GM19324 (cell line): Measurements from ENCODE around the gene MSH3.
A peak's percentile ranks its signal among the peaks of the same experiment; 100 is the strongest.
"Not testable (repeated sequence)": the region's sequence is repeated elsewhere in the genome, so short reads cannot be mapped to it uniquely, and the experiment has no call there.

Experiments used
- ATAC-seq: cut with Tn5 transposase; IDR thresholded peaks from one replicate; pipeline ENCODE4 v1.9.1; 2021; ENCODE audit warnings: mild to moderate bottlenecking, moderate library complexity; ENCODE audit not compliant: unreplicated experiment, low FRiP score

Gene MSH3

DNA sequence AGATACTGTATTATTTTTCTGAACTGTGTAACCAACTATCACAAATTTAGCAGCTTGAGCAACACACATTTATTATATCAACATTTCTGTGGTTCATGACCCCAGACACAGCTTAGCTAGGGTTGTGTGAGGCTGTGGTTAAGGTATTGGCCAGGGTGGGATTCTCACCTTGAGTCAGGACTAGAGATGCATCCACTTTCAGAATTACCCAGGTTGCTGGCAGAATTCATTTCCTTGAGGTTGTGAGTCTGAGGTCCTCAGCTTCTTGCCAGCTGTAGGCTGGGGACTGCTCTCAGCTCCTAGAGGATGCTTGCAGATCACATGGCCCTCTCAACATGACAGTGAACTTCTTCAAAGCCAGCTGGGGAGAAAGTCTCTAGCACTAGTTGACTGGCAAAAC lies 183.2 kb downstream of the MSH3 start:
- peak; percentile 53 for ATAC-seq

DNA sequence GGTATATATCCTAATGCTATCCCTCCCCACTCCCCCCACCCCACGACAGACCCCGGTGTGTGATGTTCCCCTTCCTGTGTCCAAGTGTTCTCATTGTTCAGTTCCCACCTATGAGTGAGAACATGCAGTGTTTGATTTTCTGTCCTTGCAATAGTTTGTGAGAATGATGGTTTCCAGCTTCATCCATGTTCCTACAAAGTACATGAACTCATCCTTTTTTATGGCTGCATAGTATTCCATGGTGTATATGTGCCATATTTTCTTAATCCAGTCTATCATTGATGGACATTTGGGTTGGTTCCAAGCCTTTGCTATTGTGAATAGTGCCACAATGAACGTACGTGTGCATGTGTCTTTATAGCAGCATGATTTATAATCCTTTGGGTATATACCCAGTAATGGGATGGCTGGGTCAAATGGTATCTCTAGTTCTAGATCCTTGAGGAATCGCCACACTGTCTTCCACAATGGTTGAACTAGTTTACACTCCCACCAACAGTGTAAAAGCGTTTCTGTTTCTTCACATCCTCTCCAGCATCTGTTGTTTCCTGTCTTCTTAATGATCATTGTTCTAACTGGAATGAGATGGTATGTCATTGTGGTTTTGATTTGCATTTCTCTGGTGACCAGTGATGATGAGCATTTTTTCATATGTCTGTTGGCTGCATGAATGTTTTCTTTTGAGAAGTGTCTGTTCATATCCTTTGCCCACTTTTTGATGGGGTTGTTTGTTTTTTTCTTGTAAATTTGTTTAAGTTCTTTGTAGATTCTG lies 186.8 kb downstream of the MSH3 start:
- ATAC-seq: not testable (repeated sequence)

DNA sequence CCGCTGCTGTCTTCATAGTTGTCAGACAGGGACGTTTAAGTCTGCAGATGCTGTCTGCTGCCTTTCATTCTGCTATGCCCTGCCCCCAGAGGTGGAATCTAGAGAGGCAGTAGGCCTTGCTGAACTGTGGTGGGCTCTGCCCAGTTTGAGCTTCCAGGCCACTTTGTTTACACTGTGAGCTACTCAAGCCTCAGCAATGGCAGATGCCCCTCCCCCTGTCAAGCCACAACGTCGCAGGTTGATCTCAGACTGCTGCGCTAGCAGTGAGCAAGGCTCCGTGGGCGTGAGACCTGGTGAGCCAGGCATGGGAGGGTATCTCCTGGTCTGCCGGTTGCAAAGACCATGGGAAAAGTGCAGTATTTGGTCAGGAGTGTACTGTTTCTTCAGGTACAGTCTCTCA lies 192.0 kb downstream of the MSH3 start:
- not testable (repeated sequence) for ATAC-seq

DNA sequence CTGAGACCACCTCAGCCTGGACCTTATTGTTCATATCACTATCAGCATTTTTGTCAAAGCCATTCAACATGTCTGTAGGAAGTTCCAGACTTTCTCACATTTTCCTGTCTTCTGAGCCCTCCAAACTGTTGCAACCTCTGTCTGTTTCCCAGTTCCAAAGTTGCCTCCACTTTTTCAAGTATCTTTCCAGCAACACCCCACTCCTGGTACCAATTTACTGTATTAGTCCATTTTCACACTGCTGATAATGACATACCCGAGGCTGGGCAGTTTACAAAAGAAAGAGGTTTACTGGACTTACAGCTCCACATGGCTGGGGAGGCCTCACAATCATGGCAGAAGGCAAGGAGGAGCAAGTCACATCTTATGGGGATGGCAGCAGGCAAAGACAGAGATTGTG lies 195.7 kb downstream of the MSH3 start:
- not testable (repeated sequence) for ATAC-seq

DNA sequence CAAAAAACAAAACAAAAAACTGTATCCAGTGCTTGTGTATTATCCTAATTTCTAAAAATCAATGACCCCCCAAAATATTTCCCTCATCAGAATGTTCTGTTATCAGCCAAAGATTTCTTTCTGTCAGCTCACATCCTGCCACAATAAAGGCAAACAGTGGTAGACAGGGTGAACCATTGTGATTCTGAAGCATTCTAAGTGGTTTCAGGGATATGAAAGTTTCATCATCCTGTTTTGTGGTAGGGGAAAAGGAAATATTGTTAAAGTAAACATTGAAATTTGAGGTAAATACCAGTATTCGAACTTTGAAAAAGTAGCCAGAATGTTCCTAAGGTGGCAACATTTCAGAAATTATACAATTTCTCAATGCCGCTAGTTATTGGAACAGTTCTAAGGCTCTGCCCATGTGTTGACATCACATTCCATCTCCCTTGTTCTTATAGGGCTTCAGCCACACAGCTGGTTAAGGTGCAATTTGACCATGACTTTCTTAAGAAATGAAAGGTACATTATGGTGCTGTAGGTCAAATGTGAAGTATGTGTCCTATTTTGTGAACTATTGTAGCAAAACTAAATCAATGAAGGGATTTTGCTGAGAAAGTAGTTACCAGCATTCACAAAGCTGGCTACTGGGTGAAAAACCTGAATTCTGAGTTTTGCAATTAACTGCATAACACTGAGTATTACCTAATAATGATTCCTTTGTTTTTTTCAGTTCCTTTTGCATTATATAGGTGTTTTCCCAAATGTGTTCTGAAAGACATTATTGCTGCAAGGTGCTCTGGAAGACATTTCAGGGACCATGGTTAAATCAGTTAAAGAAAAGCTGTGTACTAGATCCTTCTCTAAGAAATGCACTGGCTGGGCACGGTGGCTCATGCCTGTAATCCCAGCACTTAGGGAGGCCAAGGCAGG lies 198.1 kb downstream of the MSH3 start:
- no peak for ATAC-seq

DNA sequence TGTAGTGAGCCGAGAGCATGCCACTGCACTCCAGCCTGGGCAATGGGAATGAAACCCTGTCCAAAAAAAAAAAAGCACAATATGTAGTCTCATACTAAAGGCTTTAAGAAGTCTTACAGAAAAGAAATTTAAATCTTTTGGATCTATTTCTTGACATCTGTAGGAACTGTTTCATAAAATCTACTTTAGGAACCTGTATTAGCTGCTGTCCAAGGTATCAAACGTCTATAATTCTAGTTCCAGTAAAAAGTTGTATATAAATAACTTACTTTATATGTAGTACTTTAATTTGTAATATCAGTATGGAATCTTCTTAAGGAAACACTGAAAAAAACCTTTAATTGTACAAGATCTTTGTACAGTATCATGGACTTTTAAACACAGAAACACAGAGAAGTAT lies 199.0 kb downstream of the MSH3 start:
- ATAC-seq: no peak

DNA sequence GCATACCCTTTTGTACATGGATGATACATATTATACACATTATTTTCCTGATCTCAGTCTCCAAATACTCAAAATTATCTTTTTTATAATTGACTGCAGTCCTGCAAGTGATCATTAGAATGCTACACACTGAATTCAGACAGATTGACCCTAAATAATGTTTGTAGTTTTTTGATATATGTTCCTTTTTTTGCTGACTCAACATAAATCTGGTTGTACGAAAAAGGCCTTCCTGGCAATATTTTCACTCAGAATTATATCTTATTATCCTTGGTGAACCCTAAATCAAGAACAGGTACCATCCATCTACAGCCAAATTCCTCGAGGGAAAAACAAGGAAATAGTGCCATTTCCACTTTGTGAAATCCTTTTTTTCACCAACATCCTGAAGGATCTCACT lies 200.1 kb downstream of the MSH3 start:
- no peak for ATAC-seq

DNA sequence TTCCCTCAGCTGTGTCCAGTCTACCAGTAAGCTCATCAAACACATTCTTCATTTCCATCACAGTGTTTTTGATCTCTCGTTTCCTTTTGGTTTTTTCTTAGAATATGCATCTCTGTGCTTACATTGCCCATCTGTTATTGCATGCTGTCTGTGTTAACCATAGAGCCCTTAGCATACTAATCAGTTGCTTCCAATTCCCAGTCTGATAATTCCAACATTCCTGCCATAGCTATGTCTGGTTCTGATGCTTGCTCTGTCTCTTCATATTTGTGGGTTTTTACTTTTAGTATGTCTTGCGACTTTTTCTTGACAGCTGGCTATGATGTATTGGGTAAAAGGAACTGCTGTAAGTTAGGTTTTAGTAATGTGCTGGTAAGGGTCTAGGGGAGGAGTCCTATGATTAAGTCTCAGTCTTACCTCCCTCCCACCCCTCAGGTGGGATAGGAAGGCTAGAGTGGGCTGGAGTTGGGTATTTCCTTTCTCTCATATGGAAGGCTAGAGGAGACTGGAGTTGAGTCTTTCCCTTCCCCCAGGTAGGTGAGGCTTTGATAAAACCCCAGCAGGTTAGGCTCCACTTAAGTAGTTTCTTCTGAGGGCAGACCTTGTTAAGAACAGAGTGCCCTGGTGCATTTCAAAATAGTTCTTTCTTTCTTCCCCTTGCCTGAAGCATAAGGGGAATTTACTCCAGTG lies 206.6 kb downstream of the MSH3 start:
- no peak for ATAC-seq

DNA sequence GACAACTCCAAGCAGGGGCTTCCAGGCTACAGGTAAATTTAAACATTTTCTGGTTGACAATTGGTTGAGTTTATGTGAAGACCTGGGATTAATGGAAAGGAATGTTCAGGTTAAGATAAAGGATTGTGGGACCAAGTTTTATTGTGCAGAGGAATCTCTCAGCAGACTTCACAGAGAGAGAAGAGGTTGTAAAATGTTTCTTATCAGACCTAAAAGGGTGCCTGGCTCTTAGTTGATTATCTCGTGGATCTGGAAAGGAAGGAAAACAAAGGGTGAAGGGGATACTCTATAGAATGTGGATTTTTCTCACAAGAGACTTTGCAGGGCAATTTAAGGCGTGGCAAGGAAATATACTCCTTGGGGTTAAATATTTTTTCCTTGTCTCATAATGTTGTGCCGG lies 209.3 kb downstream of the MSH3 start:
- ATAC-seq: no peak

DNA sequence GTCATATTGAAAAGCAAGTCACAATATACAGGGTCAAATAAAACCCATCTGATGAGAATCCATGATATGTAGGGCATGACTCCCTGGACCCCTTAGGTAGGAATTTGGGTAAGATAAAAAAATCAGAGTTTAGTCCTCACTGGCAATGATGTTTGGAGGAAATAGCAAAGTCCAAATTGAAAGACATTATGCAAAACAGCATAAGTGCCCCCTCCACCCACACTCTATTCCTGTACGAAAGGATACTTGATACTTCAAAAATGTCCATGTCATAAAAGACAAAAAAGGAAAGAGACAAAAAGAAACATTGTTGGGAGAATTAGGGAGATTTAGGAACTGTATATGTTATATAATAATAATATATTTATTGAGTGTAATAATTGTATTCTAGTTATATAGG lies 209.7 kb downstream of the MSH3 start:
- no peak for ATAC-seq

DNA sequence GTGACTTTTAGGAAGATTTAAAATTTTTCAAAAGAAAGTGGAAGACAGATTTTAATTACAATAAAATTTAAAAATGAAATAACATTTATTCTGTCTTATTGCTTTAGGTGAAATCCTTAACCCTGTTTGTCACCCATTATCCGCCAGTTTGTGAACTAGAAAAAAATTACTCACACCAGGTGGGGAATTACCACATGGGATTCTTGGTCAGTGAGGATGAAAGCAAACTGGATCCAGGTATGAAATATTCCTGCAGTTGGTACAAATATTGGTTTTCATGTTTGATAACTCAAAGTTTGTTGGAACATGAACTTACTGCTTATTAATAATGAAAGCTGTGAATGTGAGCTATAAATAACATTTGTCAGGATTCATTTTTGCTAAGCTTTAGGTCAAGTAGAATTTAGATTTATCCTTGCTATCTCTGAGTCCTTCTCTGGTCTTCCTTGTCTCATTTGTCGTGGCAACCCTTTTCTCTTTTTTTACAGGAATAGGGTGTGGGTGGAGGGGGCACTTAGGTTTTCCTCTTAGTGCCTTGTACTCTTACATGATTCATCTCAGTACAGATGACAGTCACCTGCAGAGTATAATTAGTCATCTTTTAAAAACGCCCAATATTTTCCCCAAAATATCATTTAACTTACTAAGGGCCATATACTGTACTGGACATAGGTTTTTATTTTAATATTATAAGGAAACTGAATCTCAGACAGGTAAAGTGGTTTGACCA lies 210.4 kb downstream of the MSH3 start:
- no peak for ATAC-seq

DNA sequence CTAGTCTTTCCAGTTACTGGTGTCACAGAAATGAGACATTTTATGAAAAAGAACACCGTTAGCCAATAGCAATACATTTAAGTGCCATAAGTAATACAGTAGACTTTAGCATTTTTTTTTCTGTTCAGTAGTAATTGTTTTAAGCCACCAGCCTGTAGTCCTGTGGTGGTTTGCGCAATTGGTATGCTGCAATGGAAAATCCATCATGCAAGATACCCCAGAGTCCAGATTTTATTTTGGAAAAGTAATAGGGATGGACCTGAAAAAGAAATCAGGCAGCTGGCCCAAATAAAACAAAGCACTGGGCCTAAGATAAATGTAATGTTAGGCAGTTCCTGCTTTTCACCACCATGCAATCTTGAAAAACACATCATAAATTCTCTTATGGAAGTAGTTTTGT lies 211.1 kb downstream of the MSH3 start:
- no peak for ATAC-seq

DNA sequence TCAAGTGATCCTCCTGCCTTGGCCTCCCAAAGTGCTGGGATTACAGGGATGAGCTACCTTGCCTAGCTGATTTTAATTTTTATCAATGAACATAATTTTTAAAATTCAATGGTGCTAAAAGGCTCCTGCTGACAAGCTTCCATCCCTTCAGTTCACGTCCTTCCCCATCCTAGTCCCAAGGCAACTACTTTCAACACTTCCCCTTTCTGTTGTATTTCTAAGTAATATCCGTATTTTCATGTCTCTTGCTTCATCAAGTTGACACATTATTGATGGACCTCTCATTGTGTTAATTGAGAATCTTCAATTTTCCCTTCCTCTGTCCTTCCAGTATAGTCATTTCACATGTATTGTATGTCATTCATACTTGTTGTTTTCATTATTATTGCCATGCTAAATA lies 211.9 kb downstream of the MSH3 start:
- no peak for ATAC-seq

DNA sequence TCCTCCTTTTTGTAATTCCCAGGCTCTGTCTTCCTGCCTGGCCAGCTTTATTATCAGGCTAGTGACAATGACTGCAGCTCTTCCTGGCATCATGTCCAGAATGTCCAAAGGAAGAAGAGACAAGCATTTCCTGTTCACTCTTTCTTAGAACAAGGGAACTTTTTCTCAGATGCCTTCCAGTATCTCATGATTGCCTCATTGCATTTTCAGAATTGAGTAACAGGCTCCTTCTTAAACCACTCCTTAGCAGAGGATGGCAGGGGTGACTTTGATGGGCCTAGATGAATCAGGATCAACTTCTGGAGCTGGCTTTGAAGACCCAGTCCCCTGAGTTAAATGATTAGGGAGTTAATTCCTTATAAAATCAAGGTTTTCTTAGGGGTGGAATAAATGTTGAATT lies 212.8 kb downstream of the MSH3 start:
- no peak for ATAC-seq

DNA sequence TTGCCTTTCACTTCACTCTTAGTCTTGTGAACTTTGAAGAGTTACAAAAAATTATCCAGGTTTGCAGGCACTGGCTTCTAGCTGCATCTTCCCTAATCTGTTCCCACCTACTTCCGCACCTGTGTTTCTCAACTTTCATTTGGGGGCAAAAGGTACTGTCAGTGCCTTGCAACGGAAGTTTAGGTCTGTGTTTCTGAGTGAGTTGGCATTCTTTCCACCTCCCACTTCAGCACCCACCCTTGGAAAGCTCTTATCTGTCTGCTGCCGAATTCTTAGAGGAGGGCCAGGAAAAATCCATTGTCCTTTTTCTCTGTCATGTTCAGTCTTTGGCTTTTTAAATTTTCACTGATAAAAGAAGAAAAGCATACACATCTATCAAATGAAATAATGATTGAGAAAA lies 216.0 kb downstream of the MSH3 start:
- ATAC-seq: no peak

DNA sequence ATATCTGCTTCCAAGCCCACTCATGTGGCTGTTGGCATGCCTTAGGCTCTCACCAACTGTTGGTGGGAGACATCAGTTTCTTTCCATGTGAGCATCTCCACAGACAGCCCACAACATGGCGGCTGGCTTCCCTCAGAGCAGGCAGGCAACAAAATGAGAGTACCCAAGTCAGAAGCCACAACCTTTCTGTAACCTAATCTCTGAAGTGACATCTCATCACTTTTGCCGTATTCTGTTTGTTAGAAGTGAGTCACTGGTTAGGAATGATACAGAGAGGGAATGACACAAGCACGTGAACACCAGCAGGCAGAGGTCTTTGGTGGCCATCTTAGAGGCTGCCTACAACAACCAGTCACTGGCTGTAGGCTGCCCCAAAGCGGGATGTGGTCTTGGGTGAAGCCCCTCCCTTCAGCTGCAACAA lies 217.1 kb downstream of the MSH3 start:
- no peak for ATAC-seq

DNA sequence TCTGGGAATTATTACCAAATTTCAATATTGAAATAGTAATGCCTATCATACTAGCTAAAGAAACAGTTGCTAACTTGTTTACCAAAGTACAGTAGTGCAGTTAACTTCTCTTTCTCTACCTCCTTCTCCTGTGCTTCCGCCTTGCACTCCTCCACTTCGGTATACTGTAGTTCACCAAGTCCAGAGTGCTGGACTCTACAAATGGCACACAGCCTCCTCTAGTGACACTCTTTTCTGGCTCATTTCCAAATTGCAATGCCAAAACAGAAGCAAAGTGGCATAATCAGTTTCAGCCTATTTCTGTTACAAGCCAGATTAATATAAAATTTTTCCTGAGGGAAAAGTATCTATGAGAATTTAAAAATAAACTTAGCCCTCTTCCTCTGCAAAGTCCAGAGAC lies 219.7 kb downstream of the MSH3 start:
- no peak for ATAC-seq

DNA sequence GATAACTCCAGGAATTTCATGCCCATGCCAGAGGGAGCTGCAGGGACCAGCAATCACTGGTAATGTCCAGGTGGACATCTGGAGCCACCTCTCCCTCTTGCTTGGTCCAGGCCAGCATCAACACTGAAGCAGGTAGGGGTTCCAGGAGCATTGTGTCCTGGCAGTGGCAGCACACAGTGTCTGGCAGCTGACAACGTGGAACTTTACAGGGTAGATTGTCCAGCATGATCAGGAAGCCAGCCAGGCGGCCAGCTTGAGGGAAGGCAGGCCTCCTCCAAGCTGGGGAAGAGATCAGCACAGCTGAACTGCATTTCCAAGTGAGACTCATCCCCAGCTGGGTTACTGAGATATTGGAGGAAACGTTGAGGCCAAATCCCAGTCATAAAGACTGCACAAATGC lies 223.1 kb downstream of the MSH3 start:
- ATAC-seq: no peak

DNA sequence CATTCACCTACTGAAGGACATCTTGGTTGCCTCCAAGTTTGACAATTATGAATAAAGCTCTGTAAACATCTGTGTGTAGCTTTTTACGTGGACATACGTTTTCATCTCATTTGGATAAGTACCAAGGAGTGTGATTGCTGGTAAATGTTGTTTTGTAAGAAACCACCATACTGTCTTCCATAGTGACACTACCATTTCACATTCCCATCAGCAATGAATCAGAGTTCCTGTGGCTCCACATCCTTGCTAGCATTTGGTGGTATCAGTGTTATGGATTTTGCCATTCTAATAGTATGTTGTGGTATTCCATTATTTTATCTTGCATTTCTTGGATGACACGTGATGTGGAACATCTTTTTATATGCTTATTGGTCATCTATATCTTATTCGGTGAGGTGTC lies 227.3 kb downstream of the MSH3 start:
- no peak for ATAC-seq

DNA sequence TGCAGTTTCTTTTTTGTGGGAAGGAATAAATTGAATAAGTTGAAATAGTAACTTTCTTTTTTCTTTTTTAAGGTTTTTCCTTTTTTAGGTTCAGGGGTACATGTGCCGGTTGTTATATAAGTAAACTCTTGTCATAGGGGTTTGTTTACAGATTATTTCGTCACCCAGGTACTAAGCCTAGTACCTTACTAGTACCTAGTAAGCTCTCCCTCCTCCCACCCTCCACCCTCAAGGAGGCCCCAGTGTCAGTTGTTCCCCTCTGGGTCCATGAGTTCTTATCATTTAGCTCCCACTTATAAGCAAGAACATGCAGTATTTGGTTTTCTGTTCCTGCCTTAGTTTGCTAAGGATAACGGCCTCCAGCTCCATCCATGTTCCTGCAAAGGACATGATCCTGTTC lies 228.9 kb downstream of the MSH3 start:
- not testable (repeated sequence) for ATAC-seq
